GM12864 (cell line): ENCODE data around the gene ASB2.

Experiments
- DNase-seq: peaks from one replicate; pipeline ENCODE4 v3.0.0-alpha.2; 2011; ENCODE audit warnings: low read depth
- H3K4me3 ChIP-seq: 2 replicates; pipeline ENCODE4 v1.5.1; 2011; ENCODE audit warnings: mild to moderate bottlenecking, low read depth, low read length, control low read depth
- TF ChIP-seq, protein P1 (sequence below): IDR thresholded peaks from 2 replicates; pipeline ENCODE4 v1.5.1; 2011; ENCODE audit warnings: low read depth, mild to moderate bottlenecking, moderate library complexity, low read length, control low read depth, inconsistent platforms; ENCODE audit errors: missing control alignments

Gene ASB2

DNA sequence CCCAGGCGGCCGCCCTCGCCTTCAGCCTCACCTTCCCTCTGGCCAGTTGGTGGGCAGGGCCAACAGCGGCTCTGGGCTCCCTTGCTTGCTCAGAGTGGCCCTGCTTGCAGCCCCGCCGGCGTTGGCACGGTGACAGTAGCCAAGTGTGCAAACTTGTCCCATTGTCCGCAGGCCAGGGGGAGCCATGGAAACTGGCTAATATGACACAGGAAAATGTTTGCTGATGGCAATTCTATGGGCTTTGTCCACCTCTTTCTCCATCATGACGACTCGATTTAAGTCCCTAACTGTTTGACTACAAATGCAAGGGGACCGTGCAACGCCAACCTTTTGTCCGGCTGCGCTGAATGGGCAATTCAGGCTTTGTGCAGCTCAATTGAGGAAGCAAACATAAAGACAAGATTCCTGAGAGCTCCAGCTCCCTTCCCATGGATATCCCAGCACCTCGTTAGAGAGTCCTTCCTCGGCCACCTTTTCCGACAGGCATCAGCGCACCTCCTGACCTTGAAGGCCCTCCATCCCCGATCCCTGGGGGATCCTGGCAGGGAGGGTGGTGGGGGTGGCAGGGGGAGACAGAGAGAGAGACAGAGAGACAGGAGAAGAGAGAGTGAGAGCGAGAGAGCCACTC lies 50.0 kb downstream of the ASB2 start:
- no peak for DNase-seq
- H3K4me3 ChIP-seq: no peak overlapping the region
- TF ChIP-seq, protein P1, sequence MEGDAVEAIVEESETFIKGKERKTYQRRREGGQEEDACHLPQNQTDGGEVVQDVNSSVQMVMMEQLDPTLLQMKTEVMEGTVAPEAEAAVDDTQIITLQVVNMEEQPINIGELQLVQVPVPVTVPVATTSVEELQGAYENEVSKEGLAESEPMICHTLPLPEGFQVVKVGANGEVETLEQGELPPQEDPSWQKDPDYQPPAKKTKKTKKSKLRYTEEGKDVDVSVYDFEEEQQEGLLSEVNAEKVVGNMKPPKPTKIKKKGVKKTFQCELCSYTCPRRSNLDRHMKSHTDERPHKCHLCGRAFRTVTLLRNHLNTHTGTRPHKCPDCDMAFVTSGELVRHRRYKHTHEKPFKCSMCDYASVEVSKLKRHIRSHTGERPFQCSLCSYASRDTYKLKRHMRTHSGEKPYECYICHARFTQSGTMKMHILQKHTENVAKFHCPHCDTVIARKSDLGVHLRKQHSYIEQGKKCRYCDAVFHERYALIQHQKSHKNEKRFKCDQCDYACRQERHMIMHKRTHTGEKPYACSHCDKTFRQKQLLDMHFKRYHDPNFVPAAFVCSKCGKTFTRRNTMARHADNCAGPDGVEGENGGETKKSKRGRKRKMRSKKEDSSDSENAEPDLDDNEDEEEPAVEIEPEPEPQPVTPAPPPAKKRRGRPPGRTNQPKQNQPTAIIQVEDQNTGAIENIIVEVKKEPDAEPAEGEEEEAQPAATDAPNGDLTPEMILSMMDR: no peak

DNA sequence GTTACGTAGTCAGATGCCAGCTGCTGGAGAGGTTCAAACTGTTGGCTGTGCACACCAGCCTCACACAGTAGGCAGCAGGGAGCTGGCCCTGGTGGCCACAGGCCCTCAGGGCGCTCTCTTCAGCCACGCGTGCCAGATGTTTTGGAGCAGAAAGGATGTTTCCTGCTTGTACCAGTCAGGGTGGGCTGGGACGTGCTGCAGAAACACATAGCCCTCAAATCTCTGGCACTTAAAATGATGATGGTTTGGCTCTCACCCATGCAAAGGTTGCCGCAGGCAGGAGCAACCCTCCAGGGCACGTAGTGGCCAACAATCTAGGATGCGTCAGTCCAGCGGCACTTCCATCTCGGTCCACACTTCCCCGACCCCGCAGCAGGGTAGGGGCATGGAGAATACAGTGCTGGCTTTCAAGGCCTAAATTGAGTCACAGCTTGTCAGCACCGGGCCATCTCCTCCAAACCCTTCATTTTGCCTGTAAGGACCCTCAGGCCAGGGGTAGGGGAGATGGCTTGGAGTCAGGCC lies 50.9 kb downstream of the ASB2 start:
- DNase-seq: no peak
- TF ChIP-seq, protein P1: no peak
- no peak overlapping the region for H3K4me3 ChIP-seq

DNA sequence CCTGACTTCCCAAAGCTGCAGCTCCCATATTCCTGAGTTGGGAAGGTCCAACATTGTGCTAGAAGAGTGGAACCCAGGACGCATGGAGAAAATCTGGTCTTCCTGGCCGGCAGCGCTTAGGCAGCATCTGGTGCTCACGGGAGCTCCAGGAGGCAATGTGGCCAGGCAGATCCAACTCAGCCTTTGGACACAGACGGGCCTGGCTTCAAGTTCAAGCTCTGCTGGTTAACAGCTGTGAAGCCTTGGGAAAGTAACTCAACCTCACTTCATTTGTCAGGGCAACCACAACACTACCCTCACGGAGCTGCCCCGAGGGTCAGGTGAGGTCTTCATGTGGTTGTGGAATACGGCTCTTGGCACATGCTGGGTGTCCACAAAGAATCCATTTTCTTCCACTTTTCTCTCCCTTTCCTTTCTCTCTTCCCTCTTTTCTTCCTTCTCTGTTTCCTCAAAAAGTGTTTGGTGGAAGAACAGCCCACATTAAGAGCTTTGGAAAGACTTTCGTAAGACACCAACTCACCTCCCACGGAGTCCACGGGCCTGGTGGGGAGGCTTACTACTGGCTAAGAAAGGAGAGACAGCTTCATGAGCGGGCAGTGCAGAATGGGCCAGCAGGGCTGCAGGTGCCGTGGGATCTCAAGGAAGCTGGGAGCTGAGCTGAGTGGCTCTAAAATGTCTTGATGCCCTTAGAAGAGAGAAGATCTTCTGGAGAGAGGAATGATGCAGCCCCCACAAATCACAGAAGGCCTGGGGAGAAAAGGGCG lies 51.6 kb downstream of the ASB2 start:
- TF ChIP-seq, protein P1: no peak
- DNase-seq: no peak
- no peak overlapping the region for H3K4me3 ChIP-seq

DNA sequence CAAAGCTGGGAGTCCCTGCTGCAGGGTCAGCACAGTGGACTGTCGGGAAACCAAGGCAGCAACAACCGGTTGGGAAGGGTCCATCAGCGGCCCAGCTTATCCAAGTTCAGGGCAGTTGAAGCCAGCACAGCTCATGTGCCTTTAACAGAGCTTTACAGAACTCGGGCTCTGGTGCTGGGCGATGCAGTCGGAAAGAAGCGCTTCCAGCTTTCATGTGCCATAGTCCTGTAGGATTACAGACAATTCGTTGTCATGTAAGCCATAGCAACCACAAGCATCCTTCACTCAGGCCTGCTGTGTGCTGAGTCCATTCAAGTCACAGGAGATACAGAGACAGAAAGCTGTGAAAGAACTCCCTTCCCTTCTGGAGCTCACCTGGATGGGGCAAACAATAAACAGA lies 52.7 kb downstream of the ASB2 start:
- DNase-seq: no peak
- TF ChIP-seq, protein P1: no peak
- H3K4me3 ChIP-seq: no peak overlapping the region

DNA sequence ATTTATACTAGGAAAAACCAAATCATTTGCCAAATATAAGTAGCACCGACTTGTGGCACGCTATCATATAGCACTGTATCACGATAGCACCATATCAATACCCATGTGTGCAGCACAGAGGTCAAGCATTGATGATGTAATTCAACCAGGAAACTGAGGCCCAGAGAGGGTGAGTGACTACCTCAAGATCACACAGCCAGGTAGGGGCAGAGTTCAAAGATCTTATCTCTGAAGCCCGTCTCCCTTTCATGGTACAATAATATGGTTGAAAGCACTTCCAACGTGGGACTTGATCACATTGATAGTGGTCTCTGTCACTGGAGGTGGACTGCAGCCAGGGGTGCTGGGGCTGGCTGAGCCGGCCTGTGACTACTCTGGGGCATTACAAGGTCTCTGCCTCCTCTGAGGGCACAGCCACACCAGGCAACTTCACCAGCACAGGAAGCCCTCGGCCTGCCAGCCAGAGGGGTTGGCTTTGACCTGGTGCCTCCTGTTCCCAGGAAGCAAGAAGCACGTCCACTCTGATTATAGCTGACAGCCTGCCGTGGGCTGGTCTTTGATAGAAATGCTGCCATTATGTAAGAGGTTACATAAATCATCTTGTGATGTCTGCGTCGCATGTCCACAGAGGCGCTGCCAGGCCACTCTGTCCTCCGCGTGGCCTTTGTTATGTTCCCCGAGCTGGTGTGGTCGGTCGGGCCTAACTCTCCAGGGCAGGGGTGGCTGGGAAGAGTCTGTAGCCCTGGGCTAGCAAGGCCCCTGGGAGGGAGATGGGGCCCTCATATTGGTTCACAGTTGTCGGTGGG lies 55.2 kb downstream of the ASB2 start:
- no peak for DNase-seq
- TF ChIP-seq, protein P1: no peak
- no peak overlapping the region for H3K4me3 ChIP-seq

DNA sequence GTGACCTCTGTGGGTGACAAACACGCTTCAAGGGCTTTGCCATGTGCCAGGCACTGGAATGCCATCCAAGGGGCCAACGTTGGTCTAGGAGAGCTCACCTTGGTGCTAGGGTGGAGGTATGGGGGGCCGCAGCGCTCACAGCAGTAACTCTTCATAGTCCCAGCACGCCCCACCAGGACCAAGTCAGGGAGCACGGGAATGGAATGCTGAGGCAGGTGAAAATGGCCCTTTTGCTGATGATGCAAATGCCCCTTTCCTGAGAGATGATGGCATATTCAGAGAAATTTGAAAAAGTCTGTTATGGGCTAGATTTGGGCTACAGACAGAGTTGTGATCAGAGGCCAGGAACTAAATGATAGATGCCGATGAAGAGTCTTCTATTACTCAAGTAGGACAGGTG lies 59.2 kb downstream of the ASB2 start:
- H3K4me3 ChIP-seq: no peak overlapping the region
- DNase-seq: no peak
- TF ChIP-seq, protein P1: no peak
